Lower leg skin (tissue), 4 donors: ENCODE results near the gene SYT2. TPM values are rescaled to one million over a fixed set of nuclear protein-coding genes. Genes with fewer than 3 reads are reported as not detected.
"Not testable (repeated sequence)": the region's sequence is repeated elsewhere in the genome, so short reads cannot be mapped to it uniquely, and the experiment has no call there.

Experiments used
- DNase-seq, 2 donors: peaks; one replicate each; pipeline ENCODE4 v3.0.0-alpha.2; 2019; ENCODE audit warnings: low spot score in 2 of 2
- H3K4me3 ChIP-seq: fragments of 200-600 bp; sonication (generic); 2 replicates; pipeline ENCODE4 v1.5.1; 2017; ENCODE audit warnings: mild to moderate bottlenecking, low read depth; ENCODE audit not compliant: poor library complexity, severe bottlenecking
- POLR2A ChIP-seq, 2 donors: fragments of 450-650 bp; IDR thresholded peaks; one replicate each; pipeline ENCODE4 v1.6.1; 2016 to 2017; ENCODE audit warnings: antibody characterized with exemption in 2 of 2, mild to moderate bottlenecking in 1 of 2, moderate library complexity in 1 of 2
- WGBS, 2 donors: methylation state at CpG; one replicate each; pipeline ENCODE4 v1.1.5; 2018; 5-methylcytosine and 5-hydroxymethylcytosine counted together
- intact Hi-C: fragments of 100-400 bp; cut with DNase I; formaldehyde crosslinking; loops from one replicate; pipeline ENCODE4 v1.15.0; 2023; ENCODE audit warnings: low total_unique reads
- total RNA-seq, 4 donors: library from RNA; depleted of rRNA; stranded (reverse); fragments of >200 nt; gene quantifications; one replicate each; pipeline ENCODE4 v1.1.0, GENCODE V29; 2016
- TF ChIP-seq, protein P1 (sequence below), 3 donors: fragments of 450-650 bp; IDR thresholded peaks; one replicate each; pipeline ENCODE4 v1.5.1; 2016; ENCODE audit warnings: antibody characterized with exemption in 3 of 3, mild to moderate bottlenecking in 3 of 3, moderate library complexity in 2 of 3

The SYT2 gene
- total RNA-seq, 4 donors from 2014 or later = not detected

DNA sequence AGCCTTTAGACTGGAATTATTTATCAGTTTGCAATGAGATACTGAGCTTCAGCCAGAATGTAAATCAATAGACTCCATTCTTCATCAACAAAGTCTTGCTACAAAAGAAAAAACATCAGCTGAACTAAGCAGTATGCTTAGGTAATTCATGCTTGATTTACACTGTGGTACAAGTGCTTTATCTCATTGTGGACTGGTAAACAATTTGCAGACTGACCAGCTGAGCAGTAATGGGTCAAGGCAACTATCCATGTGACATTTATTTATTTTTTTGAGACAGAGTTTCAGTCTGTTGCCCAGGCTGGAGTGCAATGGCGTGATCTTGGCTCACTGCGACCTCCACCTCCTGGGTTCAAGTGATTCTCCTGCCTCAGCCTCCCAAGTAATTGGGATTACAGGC, 39.8 kb upstream of the SYT2 start:
- intact Hi-C loops = no loop called here
- 90 to 100% methylated on average over 2 of the region's 2 CpGs for WGBS, 2 donors
- H3K4me3 ChIP-seq = no peak overlapping the region
- no peak for TF ChIP-seq POLR2A (IDR thresholded peaks at IDR 0.05)
- TF ChIP-seq, protein P1, sequence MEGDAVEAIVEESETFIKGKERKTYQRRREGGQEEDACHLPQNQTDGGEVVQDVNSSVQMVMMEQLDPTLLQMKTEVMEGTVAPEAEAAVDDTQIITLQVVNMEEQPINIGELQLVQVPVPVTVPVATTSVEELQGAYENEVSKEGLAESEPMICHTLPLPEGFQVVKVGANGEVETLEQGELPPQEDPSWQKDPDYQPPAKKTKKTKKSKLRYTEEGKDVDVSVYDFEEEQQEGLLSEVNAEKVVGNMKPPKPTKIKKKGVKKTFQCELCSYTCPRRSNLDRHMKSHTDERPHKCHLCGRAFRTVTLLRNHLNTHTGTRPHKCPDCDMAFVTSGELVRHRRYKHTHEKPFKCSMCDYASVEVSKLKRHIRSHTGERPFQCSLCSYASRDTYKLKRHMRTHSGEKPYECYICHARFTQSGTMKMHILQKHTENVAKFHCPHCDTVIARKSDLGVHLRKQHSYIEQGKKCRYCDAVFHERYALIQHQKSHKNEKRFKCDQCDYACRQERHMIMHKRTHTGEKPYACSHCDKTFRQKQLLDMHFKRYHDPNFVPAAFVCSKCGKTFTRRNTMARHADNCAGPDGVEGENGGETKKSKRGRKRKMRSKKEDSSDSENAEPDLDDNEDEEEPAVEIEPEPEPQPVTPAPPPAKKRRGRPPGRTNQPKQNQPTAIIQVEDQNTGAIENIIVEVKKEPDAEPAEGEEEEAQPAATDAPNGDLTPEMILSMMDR (IDR thresholded peaks at IDR 0.05) = no peak
- no peak for DNase-seq

DNA sequence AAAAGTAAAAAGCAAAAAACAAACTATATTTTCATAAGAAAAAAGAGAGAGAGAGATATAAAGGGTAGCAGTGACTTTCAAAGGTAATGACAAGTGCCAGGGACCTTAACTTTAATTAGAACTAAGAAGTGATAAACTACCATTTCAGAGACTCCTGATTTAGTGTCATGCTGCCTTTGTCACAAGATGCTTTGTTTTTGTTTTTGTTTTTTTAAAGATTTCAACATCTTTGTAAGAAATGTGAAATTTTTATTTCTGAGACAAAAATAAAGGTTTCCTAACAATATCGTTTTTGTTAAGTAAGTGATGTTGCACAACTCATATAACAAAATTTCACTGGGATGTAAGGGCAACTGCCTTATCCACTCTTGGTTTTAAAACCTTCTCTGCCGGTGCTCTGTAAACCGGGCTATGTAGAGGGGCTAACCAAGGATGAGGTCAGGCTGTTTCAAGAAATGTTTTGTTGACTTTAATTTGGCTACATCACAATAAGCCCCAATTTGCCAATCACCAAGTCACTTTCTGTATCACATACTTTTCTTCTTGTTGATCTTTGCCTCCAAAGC, 35.2 kb upstream of the SYT2 start:
- 87 to 93% methylated on average over 3 of the region's 3 CpGs for WGBS, 2 donors
- H3K4me3 ChIP-seq = no peak overlapping the region
- DNase-seq = no peak
- no peak for TF ChIP-seq POLR2A (IDR thresholded peaks at IDR 0.05)
- TF ChIP-seq, protein P1 (IDR thresholded peaks at IDR 0.05) = no peak
- intact Hi-C loops = no loop called here

DNA sequence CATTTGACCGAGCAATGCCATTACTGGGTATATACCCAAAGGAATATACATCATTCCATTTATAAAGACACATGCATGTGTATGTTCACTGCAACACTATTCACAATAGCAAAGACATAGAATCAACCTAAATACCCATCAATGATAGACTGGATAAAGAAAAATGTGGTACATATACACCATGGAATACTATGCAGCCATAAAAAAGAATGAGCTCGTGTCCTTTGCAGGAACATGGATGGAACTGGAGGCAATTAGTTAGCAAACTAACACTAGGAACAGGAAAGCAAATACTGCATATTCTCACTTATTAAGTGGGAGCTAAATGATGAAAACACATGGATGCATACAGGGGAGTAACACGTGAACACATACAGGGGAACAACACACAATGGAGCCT, 34.5 kb upstream of the SYT2 start:
- H3K4me3 ChIP-seq, DNase-seq, intact Hi-C loops: not testable (repeated sequence)
- WGBS, 2 donors = 95 to 99% methylated on average over 3 of the region's 3 CpGs

DNA sequence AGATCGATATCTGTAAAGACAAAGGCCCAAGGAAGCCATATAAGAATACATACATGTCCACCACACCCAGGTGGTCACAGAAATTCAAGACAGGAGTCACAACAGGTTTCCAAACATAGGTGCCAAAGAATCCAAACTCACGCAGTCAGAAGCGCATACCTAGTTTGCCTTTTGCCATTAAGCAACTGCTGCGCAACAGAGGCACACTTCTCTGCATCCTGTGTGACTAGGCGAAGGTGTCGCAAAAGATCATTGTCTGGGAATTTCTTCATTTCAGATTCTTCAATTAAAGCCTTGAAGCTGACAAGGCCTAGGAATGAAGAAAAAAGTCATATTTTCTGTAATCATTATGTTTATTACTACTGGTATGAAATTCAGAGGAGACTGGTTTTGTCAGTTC, 32.2 kb upstream of the SYT2 start:
- H3K4me3 ChIP-seq = no peak overlapping the region
- TF ChIP-seq, protein P1 (IDR thresholded peaks at IDR 0.05) = no peak
- no peak for TF ChIP-seq POLR2A (IDR thresholded peaks at IDR 0.05)
- no peak for DNase-seq
- 96% methylated on average over 6 of the region's 6 CpGs for WGBS, 2 donors
- intact Hi-C loops = no loop called here

DNA sequence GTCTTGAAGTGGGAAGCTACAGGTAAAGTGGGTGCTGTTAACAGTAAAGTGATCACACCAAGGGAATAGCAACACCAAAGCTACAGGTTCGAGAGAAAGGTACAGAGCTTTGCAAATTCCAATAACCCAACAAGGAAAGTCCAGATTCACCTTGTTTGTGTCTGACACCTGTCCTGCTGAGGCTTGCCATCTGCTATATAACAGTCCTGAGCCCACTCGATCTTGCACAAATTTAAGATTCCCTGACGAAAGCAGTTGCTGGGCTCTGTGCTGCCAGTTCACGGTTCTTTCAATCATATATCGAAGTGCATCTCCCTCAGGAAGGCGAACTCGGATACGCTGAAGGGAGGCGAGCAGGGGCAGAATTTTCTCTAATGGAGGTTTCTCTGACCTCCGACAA, 23.0 kb upstream of the SYT2 start:
- intact Hi-C loops = no loop called here
- WGBS, 2 donors = 93 to 94% methylated on average over 10 of the region's 10 CpGs
- TF ChIP-seq, protein P1 (IDR thresholded peaks at IDR 0.05) = no peak
- TF ChIP-seq POLR2A (IDR thresholded peaks at IDR 0.05) = no peak
- DNase-seq = no peak
- H3K4me3 ChIP-seq = no peak overlapping the region

DNA sequence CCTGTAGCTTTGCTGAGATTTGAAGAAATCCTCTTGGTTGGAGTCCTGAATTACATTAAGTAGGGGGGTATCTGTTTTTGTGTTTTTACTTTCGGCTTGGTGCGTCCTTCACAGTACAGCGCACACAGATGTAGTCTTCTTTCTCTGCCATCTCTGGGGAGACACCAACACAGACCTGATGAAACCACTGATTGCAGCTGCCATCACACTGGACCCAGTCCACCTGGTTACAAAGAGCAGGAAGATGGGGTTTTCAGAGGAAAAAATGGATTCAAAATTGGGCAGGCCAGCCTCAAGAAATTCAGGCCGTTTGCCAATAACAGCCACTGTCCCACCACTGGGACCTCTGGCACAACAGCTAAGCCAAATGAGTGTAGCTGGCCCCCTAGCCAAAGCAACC, 18.7 kb upstream of the SYT2 start:
- DNase-seq = no peak
- no peak for TF ChIP-seq POLR2A (IDR thresholded peaks at IDR 0.05)
- TF ChIP-seq, protein P1 (IDR thresholded peaks at IDR 0.05) = no peak
- 83 to 91% methylated on average over 4 of the region's 4 CpGs for WGBS, 2 donors
- no peak overlapping the region for H3K4me3 ChIP-seq
- intact Hi-C loops = no loop called here
